Measurements from ENCODE around the gene PADI2.

Gene PADI2

GRCh38 chr1:17161137-17161740, 42.0 kb upstream of the PADI2 start:
- Histone ChIP-seq H3K27me3 (ENCODE audit: insufficient read depth, low read length) (no peaks in the 10 kb centered on the region), H3K4me3 (ENCODE audit: low read length) (no peak overlapping the region), H3K27ac (ENCODE audit: low read depth, low read length) (no peak overlapping the region), H3K36me3 (ENCODE audit: insufficient read depth, low read length) (no peaks in the 10 kb centered on the region), H3K9ac (ENCODE audit: low read depth, low read length) (no peak overlapping the region), H3K4me1 (ENCODE audit: insufficient read depth, low read length) (0 out of 2 replicates have a peak, but pooled peaks cover 6% of the 10 kb centered on the region), H3K9me3 (ENCODE audit: insufficient read depth, low read depth, low read length) (peaks cover 5% of the 10 kb centered on the region; the same call in 1 of the 2 replicates)
- WGBS = 93% methylated on average over 3 of the region's 3 CpGs

GRCh38 chr1:17158961-17159360, 39.7 kb upstream of the PADI2 start:
- Histone ChIP-seq H3K27me3 (ENCODE audit: insufficient read depth, low read length) (no peaks in the 10 kb centered on the region), H3K27ac (ENCODE audit: low read depth, low read length) (no peak overlapping the region), H3K4me1 (ENCODE audit: insufficient read depth, low read length) (0 out of 2 replicates have a peak, but pooled peaks cover 6% of the 10 kb centered on the region), H3K9me3 (ENCODE audit: insufficient read depth, low read depth, low read length) (peaks cover 24% of the 10 kb centered on the region), H3K36me3 (ENCODE audit: insufficient read depth, low read length) (no peaks in the 10 kb centered on the region), H3K9ac (ENCODE audit: low read depth, low read length) (no peak overlapping the region), H3K4me3 (ENCODE audit: low read length) (no peak overlapping the region)
- WGBS = 93% methylated on average over 2 of the region's 2 CpGs

- WGBS = 96% methylated on average over 3 of the region's 3 CpGs
- Histone ChIP-seq H3K9ac (ENCODE audit: low read depth, low read length) (no peak overlapping the region), H3K36me3 (ENCODE audit: insufficient read depth, low read length) (no peaks in the 10 kb centered on the region), H3K27me3 (ENCODE audit: insufficient read depth, low read length) (no peaks in the 10 kb centered on the region), H3K4me3 (ENCODE audit: low read length) (no peak overlapping the region), H3K9me3 (ENCODE audit: insufficient read depth, low read depth, low read length) (peaks cover 33% of the 10 kb centered on the region), H3K27ac (ENCODE audit: low read depth, low read length) (no peak overlapping the region), H3K4me1 (ENCODE audit: insufficient read depth, low read length) (0 out of 2 replicates have a peak, but pooled peaks cover 6% of the 10 kb centered on the region)
Measured at GRCh38 chr1:17156108-17156507, 36.9 kb upstream of the PADI2 start.

- H3K36me3 ChIP-seq (ENCODE audit: insufficient read depth, low read length) = no peaks in the 10 kb centered on the region
- no peak overlapping the region for H3K27ac ChIP-seq (ENCODE audit: low read depth, low read length)
- H3K27me3 ChIP-seq (ENCODE audit: insufficient read depth, low read length) = no peaks in the 10 kb centered on the region
- 0 out of 2 replicates have a peak, but pooled peaks cover 3% of the 10 kb centered on the region for H3K4me1 ChIP-seq (ENCODE audit: insufficient read depth, low read length)
- no peak overlapping the region for H3K4me3 ChIP-seq (ENCODE audit: low read length)
- peaks cover 33% of the 10 kb centered on the region for H3K9me3 ChIP-seq (ENCODE audit: insufficient read depth, low read depth, low read length)
- H3K9ac ChIP-seq (ENCODE audit: low read depth, low read length) = no peak overlapping the region
- 43% methylated on average over 2 of the region's 2 CpGs for WGBS
Measured at GRCh38 chr1:17155257-17155920, 36.1 kb upstream of the PADI2 start.

- H3K36me3 ChIP-seq (ENCODE audit: insufficient read depth, low read length) = no peaks in the 10 kb centered on the region
- 84% methylated on average over 8 of the region's 8 CpGs for WGBS
- no peaks in the 10 kb centered on the region for H3K27me3 ChIP-seq (ENCODE audit: insufficient read depth, low read length)
- H3K9me3 ChIP-seq (ENCODE audit: insufficient read depth, low read depth, low read length) = peaks cover 16% of the 10 kb centered on the region
- no peak overlapping the region for H3K4me3 ChIP-seq (ENCODE audit: low read length)
- H3K9ac ChIP-seq (ENCODE audit: low read depth, low read length) = no peak overlapping the region
- no peaks in the 10 kb centered on the region for H3K4me1 ChIP-seq (ENCODE audit: insufficient read depth, low read length)
- H3K27ac ChIP-seq (ENCODE audit: low read depth, low read length) = no peak overlapping the region
Measured at GRCh38 chr1:17149771-17150170, 30.5 kb upstream of the PADI2 start.

GRCh38 chr1:17148950-17149608, 29.8 kb upstream of the PADI2 start:
- Histone ChIP-seq H3K36me3 (ENCODE audit: insufficient read depth, low read length) (no peaks in the 10 kb centered on the region), H3K9ac (ENCODE audit: low read depth, low read length) (no peak overlapping the region), H3K9me3 (ENCODE audit: insufficient read depth, low read depth, low read length) (peaks cover 10% of the 10 kb centered on the region; the same call in 1 of the 2 replicates), H3K27me3 (ENCODE audit: insufficient read depth, low read length) (no peaks in the 10 kb centered on the region), H3K4me1 (ENCODE audit: insufficient read depth, low read length) (no peaks in the 10 kb centered on the region), H3K27ac (ENCODE audit: low read depth, low read length) (no peak overlapping the region), H3K4me3 (ENCODE audit: low read length) (no peak overlapping the region)
- 96% methylated on average over 50 of the region's 50 CpGs for WGBS

GRCh38 chr1:17145648-17146047, 26.4 kb upstream of the PADI2 start:
- no peaks in the 10 kb centered on the region for H3K36me3 ChIP-seq (ENCODE audit: insufficient read depth, low read length)
- H3K4me1 ChIP-seq (ENCODE audit: insufficient read depth, low read length) = no peaks in the 10 kb centered on the region
- no peaks in the 10 kb centered on the region for H3K27me3 ChIP-seq (ENCODE audit: insufficient read depth, low read length)
- no peak overlapping the region for H3K4me3 ChIP-seq (ENCODE audit: low read length)
- 91% methylated on average over 2 of the region's 2 CpGs for WGBS
- H3K27ac ChIP-seq (ENCODE audit: low read depth, low read length) = no peak overlapping the region
- H3K9me3 ChIP-seq (ENCODE audit: insufficient read depth, low read depth, low read length) = no peaks in the 10 kb centered on the region
- H3K9ac ChIP-seq (ENCODE audit: low read depth, low read length) = no peak overlapping the region

GRCh38 chr1:17143760-17144159, 24.5 kb upstream of the PADI2 start:
- H3K27ac ChIP-seq (ENCODE audit: low read depth, low read length) = no peak overlapping the region
- H3K27me3 ChIP-seq (ENCODE audit: insufficient read depth, low read length) = no peaks in the 10 kb centered on the region
- H3K4me1 ChIP-seq (ENCODE audit: insufficient read depth, low read length) = no peaks in the 10 kb centered on the region
- no peak overlapping the region for H3K4me3 ChIP-seq (ENCODE audit: low read length)
- H3K36me3 ChIP-seq (ENCODE audit: insufficient read depth, low read length) = no peaks in the 10 kb centered on the region
- 93% methylated on average over 3 of the region's 3 CpGs for WGBS
- H3K9ac ChIP-seq (ENCODE audit: low read depth, low read length) = no peak overlapping the region
- H3K9me3 ChIP-seq (ENCODE audit: insufficient read depth, low read depth, low read length) = no peaks in the 10 kb centered on the region

- Histone ChIP-seq H3K4me1 (ENCODE audit: insufficient read depth, low read length) (no peaks in the 10 kb centered on the region), H3K36me3 (ENCODE audit: insufficient read depth, low read length) (no peaks in the 10 kb centered on the region), H3K9ac (ENCODE audit: low read depth, low read length) (no peak overlapping the region), H3K27me3 (ENCODE audit: insufficient read depth, low read length) (no peaks in the 10 kb centered on the region), H3K4me3 (ENCODE audit: low read length) (no peak overlapping the region), H3K9me3 (ENCODE audit: insufficient read depth, low read depth, low read length) (no peaks in the 10 kb centered on the region), H3K27ac (ENCODE audit: low read depth, low read length) (no peak overlapping the region)
- WGBS = 92% methylated on average over 9 of the region's 10 CpGs
Measured at GRCh38 chr1:17141441-17142197, 22.4 kb upstream of the PADI2 start.

GRCh38 chr1:17140279-17140678, 21.0 kb upstream of the PADI2 start:
- H3K4me1 ChIP-seq (ENCODE audit: insufficient read depth, low read length) = no peaks in the 10 kb centered on the region
- no peaks in the 10 kb centered on the region for H3K36me3 ChIP-seq (ENCODE audit: insufficient read depth, low read length)
- no peak overlapping the region for H3K4me3 ChIP-seq (ENCODE audit: low read length)
- H3K27me3 ChIP-seq (ENCODE audit: insufficient read depth, low read length) = no peaks in the 10 kb centered on the region
- no peak overlapping the region for H3K27ac ChIP-seq (ENCODE audit: low read depth, low read length)
- H3K9ac ChIP-seq (ENCODE audit: low read depth, low read length) = no peak overlapping the region
- WGBS = 91% methylated on average over 1 of the region's 1 CpG
- no peaks in the 10 kb centered on the region for H3K9me3 ChIP-seq (ENCODE audit: insufficient read depth, low read depth, low read length)

- no peak overlapping the region for H3K27ac ChIP-seq (ENCODE audit: low read depth, low read length)
- H3K36me3 ChIP-seq (ENCODE audit: insufficient read depth, low read length) = no peaks in the 10 kb centered on the region
- no peaks in the 10 kb centered on the region for H3K9me3 ChIP-seq (ENCODE audit: insufficient read depth, low read depth, low read length)
- no peak overlapping the region for H3K9ac ChIP-seq (ENCODE audit: low read depth, low read length)
- no peak overlapping the region for H3K4me3 ChIP-seq (ENCODE audit: low read length)
- H3K4me1 ChIP-seq (ENCODE audit: insufficient read depth, low read length) = no peaks in the 10 kb centered on the region
- no peaks in the 10 kb centered on the region for H3K27me3 ChIP-seq (ENCODE audit: insufficient read depth, low read length)
Measured at GRCh38 chr1:17139637-17140036, 20.4 kb upstream of the PADI2 start.

Measured in HUES64 (cell line).